Caki2 (cell line): Measurements from ENCODE around the gene SLC9A6. TPM values are rescaled to one million over a fixed set of nuclear protein-coding genes. Genes with fewer than 3 reads are reported as not detected.
A peak's percentile ranks its signal among the peaks of the same experiment; 100 is the strongest.

Source experiments
- DNase-seq: peaks from one replicate; pipeline ENCODE4 v3.0.0-alpha.2; 2015; ENCODE audit warnings: low read depth
- in situ Hi-C: cut with HindIII; loops from 2 replicates; pipeline ENCODE4 v1.10.0; 2016; ENCODE audit warnings: low sequenced_read_pairs, low pct_unique_long_range_greater_than_20kb, mixed read lengths
- total RNA-seq: library from RNA; depleted of rRNA; stranded (reverse); fragments of >200 nt; shearing (Covaris generic); gene quantifications from 2 replicates; pipeline ENCODE4 v1.2.3, GENCODE V29; 2014; ENCODE audit warnings: low replicate concordance; rRNA removed

The SLC9A6 gene
- 3.0 and 7.1 TPM in 2 replicates for total RNA-seq

DNA sequence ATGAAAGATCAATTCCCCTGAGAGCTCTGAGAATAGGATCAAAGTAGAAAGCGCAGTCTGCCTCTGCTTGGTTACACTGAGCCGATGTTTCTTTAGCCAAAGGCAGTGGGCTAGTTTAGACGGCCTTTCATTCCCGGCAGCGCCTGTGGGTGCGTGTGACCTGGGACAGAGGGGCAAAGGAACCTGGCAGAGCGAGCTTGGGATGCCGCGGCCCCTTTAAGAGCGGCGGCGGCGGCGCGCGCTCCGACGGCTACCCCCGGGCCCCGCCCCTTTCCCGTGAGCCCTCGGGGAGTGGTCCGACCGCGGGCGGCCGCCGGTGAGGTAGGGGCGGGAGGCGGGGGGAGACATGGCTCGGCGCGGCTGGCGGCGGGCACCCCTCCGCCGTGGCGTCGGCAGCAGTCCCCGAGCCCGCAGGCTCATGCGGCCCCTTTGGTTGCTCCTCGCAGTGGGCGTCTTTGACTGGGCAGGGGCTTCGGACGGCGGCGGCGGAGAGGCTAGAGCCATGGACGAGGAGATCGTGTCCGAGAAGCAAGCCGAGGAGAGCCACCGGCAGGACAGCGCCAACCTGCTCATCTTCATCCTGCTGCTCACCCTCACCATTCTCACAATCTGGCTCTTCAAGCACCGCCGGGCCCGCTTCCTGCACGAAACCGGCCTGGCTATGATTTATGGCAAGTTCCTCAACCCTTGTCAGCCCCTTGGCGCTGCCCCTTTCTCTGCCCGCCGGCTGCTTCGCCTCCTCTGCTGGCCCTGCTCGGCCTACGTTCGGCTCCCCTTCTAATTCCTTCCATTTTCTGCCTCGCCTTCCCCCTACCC lies at the start of gene SLC9A6:
Gene SLC9A6, plus strand, starts transcription at position 279 of the 816 bp plus-strand sequence. Its CDS starts 224 bp downstream, at position 503.
- in situ Hi-C loops = no loop called here
- DNase-seq = peak; percentile 56

- no peak for DNase-seq
- in situ Hi-C loops = no loop called here
These were observed 40.7 kb upstream of the SLC9A6 start for GRCh38 chrX:135944486-135944885.

DNA sequence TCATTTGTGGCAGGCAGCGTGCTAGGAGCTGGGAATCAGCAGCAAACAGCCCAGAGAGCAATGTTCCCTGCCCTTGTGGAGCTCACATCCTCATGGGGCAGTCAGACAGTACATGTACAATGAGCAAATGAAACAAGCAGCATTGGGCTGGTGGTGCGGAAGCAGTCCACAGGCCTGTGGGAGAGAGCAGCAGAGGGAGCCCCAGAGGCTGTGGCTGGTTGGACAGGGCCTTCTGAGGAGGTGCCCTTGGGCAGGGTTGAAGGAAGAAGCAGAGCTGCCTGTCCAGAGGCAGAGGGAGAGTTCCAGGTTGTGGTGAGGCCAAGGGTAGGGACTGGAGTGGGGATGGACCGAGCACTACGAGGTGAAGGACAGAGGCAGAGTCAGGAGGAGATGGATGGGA lies 33.9 kb upstream of the SLC9A6 start:
- no peak for DNase-seq
- in situ Hi-C loops = no loop called here

GRCh38 chrX:135973025-135973547 lies 12.1 kb upstream of the SLC9A6 start:
- in situ Hi-C loops = no loop called here
- DNase-seq = no peak

DNA sequence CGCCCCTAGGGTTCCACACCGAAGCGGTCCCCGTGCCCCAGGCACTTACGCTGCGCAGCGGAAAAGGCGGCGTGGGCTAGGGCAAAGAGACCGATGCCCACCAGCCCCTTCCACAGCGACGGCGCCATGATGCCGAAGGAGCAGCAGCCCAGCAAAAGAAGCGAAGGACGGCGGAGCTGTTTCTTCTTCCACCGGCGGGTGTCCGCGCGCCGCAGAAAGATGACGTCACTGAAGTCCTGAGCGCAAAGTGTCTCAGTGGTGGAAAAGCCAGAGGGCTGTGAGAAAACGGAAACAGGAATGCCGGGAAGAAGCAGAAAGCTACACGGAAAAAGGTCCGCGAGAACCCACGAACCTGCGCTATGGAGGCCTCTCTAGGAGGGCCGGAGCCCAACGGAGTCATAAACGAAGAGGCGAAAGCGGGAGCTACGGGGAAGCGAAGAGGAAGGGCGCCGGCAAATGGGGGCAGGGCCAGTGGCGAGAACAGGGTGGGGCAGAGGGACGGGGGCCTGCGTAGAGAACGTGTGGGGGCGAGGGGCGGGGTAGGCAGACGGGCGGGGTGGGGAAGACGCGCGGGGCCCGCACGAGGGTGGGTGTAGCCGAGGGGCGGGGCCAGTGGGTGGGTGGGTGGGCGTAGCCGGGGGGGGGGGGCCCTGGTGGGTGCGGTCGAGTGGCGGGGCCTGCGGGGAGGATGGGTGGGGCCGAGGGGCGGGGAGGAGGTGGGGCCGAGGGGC lies 11.5 kb upstream of the SLC9A6 start, which contains the start of gene MMGT1:
Gene MMGT1, minus strand, starts transcription at position 441 of the 731 bp plus-strand sequence. Its CDS starts 313 bp downstream, at position 128.
- peak; percentile 84 for DNase-seq
- in situ Hi-C loops = no loop called here

DNA sequence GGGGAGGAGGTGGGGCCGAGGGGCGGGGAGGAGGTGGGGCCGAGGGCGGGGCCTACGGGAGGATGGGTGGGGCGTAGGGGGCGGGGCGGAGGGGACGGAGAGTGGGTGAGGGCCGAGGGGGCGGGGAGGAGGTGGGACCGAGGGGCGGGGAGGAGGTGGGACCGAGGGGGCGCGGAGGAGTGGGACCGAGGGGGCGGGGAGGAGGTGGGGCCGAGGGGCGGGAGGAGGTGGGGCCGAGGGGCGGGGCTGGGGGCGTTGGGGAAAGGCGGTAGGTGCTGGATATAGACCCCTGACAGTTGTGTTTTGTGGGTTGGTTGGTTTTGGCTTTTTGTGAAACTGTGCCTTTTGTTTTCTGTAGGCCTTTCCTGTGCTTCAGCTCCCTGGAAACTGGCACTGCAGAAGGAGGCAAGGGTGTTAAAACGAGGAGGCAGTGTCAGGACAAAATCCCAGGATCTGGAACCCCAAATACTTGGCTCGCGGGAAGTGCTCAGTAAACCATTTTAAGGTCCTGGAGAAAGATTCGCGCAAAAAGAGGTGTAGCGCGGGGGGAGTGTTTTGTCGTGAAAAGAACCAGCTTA lies 10.9 kb upstream of the SLC9A6 start:
- in situ Hi-C loops = no loop called here
- DNase-seq = no peak

- in situ Hi-C loops = no loop called here
These were observed 9.8 kb upstream of the SLC9A6 start for GRCh38 chrX:135975421-135975820.

DNA sequence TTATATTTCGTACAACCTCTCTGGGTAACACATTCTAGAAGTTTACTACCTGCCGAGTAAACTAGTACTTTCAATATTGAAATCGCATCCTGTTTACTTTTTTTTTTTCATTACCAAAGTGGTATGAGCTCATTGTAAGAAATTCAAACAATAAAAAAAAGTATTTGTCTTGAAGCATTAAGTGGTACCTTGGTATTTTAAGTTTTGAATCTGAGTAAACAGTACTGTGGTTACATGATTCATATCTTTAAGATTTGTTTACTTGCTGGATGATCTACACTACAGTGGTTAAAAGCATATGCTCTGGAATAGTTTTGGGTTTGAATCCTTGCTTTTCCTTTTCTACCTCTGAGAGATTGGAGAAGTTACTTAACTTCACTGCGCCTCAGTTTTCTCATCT lies 7.6 kb upstream of the SLC9A6 start:
- in situ Hi-C loops = no loop called here
- DNase-seq = no peak

More at GRCh38 chrX:135975421-135975820, 9.8 kb upstream of the SLC9A6 start:
- DNase-seq = no peak

- DNase-seq = no peak
- in situ Hi-C loops = no loop called here
These were observed 4.2 kb upstream of the SLC9A6 start for GRCh38 chrX:135981010-135981409.

GRCh38 chrX:135981668-135982067 lies 3.6 kb upstream of the SLC9A6 start:
- in situ Hi-C loops = no loop called here
- DNase-seq = no peak

- no peak for DNase-seq
- in situ Hi-C loops = no loop called here
These were observed 2.4 kb upstream of the SLC9A6 start for GRCh38 chrX:135982860-135983259.

GRCh38 chrX:135984256-135984655 lies 979 bp upstream of the SLC9A6 start:
- DNase-seq = no peak
- in situ Hi-C loops = no loop called here

DNA sequence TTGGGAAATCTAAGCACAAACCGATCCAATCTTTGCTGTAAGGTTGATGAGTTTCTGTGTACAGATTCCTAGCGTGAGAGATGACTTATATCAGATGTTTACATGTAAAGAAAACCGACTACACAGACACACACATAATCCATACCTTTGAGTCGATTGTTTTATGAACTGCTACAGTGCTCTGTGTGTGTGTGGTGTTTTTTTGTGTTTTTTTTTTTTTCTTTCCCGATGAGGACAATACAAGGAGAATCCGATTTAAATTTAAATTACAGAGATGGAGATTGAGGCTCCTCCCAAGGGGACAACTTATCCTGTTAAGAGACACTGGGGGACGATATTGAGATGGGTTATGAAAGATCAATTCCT lies 461 bp upstream of the SLC9A6 start:
- in situ Hi-C loops = no loop called here
- peak; percentile 6 for DNase-seq

DNA sequence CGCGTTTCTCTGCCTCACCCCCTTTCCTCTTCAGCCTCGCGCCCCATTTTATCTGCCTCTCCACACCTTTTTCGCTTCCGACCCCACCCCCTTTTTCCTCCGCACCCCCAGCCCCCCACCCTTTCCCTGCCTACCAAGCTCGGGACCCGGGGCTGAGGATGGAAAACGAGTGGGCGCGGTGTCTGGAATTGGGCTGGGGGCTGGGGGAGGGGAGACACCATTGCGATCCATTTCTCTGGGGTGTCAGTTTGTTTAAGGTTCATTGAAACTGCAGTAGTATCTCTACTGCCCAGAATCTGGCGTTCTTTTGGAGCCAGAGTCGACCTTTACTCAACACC lies 707 bp downstream of the SLC9A6 start:
- DNase-seq = no peak
- in situ Hi-C loops = no loop called here

GRCh38 chrX:135988245-135988644 lies 3.0 kb downstream of the SLC9A6 start:
- in situ Hi-C loops = no loop called here
- DNase-seq = no peak

DNA sequence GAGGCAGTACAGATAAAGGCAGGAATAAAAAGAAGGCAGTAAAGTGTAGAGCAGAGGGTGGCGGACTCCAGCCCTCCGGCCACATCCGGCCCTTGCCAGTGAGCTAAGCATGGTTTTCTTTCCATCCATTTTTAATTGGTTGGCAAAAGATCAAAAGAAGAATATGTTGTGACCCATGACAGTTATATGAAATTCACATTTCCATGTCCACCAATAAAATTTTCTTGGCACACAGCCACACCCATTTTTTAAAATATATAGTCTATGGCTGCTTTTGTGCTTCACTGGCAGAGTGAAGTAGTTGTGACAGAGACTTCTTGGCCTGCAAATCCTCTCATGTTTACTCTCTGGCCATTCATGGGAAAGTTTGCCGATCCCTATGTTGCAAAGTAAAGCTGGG lies 29.8 kb downstream of the SLC9A6 start:
- in situ Hi-C loops = no loop called here
- no peak for DNase-seq

DNA sequence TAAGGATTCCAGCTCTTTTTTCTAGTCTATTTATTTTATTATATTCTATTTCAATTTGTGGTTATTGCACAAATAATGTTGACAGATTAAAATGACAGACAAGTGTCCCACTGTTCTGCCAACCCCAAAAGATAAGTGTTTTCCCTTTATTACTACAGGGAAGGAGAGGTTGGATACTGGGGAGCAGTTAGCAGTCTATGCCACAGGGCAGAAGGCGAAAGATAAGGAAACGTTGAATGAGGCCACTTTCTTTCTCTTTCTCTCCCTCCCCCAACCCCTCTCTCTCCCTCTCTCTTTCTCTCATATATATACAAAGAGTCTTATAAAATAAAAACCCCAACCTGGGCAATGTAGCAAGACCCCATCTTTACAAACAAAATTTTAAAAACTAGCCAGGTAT lies 31.6 kb downstream of the SLC9A6 start:
- DNase-seq = no peak
- in situ Hi-C loops = no loop called here

- no peak for DNase-seq
- in situ Hi-C loops = no loop called here
These were observed 34.0 kb downstream of the SLC9A6 start for GRCh38 chrX:136019226-136019625.

DNA sequence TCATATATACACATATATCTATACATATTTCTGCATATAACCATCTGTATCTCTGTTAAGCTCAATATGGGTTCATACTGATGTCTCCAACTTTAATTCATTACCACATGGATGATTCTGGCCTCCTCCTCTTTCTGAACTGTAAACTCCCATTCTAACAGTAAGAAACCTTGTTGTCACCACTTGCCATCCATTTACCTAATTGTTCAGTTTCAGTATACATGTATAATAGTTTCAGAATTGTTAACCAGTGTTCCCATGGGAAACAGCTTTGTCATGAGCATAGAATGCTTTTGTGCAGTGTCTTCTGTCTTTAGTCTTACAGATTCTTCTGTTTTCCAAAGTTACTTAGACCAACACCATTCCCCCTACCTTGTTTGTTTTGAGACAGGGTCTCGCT lies 35.9 kb downstream of the SLC9A6 start:
- DNase-seq = no peak
- in situ Hi-C loops = no loop called here
